Activated naive CD8-positive, alpha-beta T cell treated with anti-CD3 and anti-CD28 coated beads, Interleukin-2, amount 10 ng/mL, durations not matched to agents 7 days and 5 days (primary cell): ENCODE results near the gene SEC63. TPM values are rescaled to one million over a fixed set of nuclear protein-coding genes. Genes with fewer than 3 reads are reported as not detected.
A peak's percentile ranks its signal among the peaks of the same experiment; 100 is the strongest.
"Not testable (repeated sequence)": the region's sequence is repeated elsewhere in the genome, so short reads cannot be mapped to it uniquely, and the experiment has no call there.

Source experiments
- ATAC-seq: fragments of 150-1000 bp; cut with Tn5 transposase; one replicate; pipeline ENCODE4 v1.10.0; 2021; ENCODE audit warnings: low read depth, moderate library complexity
- POLR2A ChIA-PET: fragments of 350-600 bp; sonication (Branson Sonifier 250); formaldehyde crosslinking; loops from one replicate; lab custom pipeline; 2021; ENCODE audit warnings: antibody characterized with exemption; lab: Charles Lee
- DNase-seq: peaks from one replicate; pipeline ENCODE4 v3.0.0; 2021
- H3K27ac Mint-ChIP-seq: one replicate; pipeline ENCODE4 v1.8.0; 2022; ENCODE audit warnings: mild to moderate bottlenecking, mixed read lengths
- H3K27me3 Mint-ChIP-seq: one replicate; pipeline ENCODE4 v1.8.0; 2022; ENCODE audit warnings: mild to moderate bottlenecking, moderate library complexity, mixed read lengths
- H3K36me3 Mint-ChIP-seq: one replicate; pipeline ENCODE4 v1.8.0; 2021; ENCODE audit warnings: mild to moderate bottlenecking, mixed read lengths
- H3K4me1 Mint-ChIP-seq: one replicate; pipeline ENCODE4 v1.8.0; 2021; ENCODE audit warnings: mixed read lengths
- H3K4me3 Mint-ChIP-seq: one replicate; pipeline ENCODE4 v1.8.0; 2022; ENCODE audit warnings: mild to moderate bottlenecking, moderate library complexity, mixed read lengths
- H3K9me3 Mint-ChIP-seq: one replicate; pipeline ENCODE4 v1.8.0; 2021; ENCODE audit warnings: mixed read lengths
- total RNA-seq, 2 experiments: library from RNA; stranded (reverse); gene quantifications; one replicate each; pipeline ENCODE4 v1.2.3, GENCODE V29; 2021

The SEC63 gene
- total RNA-seq, 2 experiments from 2014 or later: 64.7 to 69.2 TPM

- ATAC-seq (no peak), DNase-seq (no peak)
- POLR2A ChIA-PET: no interaction called here
- no peaks in the 10 kb centered on the region for H3K4me1 Mint-ChIP-seq
- no peaks in the 10 kb centered on the region for H3K36me3 Mint-ChIP-seq
- no peaks in the 10 kb centered on the region for H3K27me3 Mint-ChIP-seq
- H3K9me3 Mint-ChIP-seq: no peaks in the 10 kb centered on the region
- H3K27ac Mint-ChIP-seq: no peak overlapping the region
- no peak overlapping the region for H3K4me3 Mint-ChIP-seq
These were observed 4.7 kb upstream of the SEC63 start for GRCh38 chr6:107962723-107963122.

- H3K27me3 Mint-ChIP-seq: no peaks in the 10 kb centered on the region
- ATAC-seq (no peak), DNase-seq (no peak)
- H3K27ac Mint-ChIP-seq: no peak overlapping the region
- no peak overlapping the region for H3K4me3 Mint-ChIP-seq
- H3K4me1 Mint-ChIP-seq: peaks cover 18% of the 10 kb centered on the region
- POLR2A ChIA-PET: no interaction called here
- H3K36me3 Mint-ChIP-seq: peaks cover 5% of the 10 kb centered on the region
- H3K9me3 Mint-ChIP-seq: no peaks in the 10 kb centered on the region
These were observed 1.4 kb upstream of the SEC63 start for GRCh38 chr6:107959392-107959791.

DNA sequence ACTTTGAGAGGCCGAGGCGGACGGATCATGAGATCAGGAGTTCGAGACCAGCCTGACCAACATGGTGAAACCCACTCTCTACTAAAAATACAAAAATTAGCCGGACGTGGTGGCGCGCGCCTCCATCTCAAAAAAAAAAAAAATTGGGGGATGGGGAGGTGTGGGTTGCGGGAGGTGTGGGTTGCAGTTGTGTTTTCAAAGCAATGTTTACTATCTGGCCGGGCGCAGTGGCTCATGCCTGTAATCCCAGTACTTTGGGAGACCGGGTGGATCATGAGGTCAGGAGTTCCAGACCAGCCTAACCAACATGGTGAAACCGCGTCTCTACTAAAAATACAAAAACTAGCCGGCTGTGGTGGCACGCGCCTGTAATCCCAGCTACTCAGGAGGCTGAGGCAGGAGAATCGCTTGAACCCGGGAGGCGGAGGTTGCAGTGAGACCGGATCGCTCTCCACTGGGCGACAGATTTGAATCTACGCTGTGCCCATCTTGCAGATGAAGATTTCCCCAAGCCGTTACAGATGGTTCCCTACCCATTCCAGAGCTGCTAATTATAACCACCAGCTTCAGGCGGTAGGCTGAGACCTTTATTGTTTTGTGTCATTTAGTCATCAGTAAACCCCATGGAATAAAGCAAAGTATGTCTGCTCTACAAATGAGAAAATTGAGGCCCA, 818 bp upstream of the SEC63 start:
- not testable (repeated sequence) for H3K27me3 Mint-ChIP-seq, ATAC-seq, DNase-seq, H3K36me3 Mint-ChIP-seq, H3K9me3 Mint-ChIP-seq
- Mint-ChIP-seq H3K4me3 (peak overlapping the region; percentile 95), H3K4me1 (peaks cover 18% of the 10 kb centered on the region), H3K27ac (peak overlapping the region; percentile 95)
- POLR2A ChIA-PET: interaction anchor here (0.7 kb wide), 1 partner anchor 63 kb away, joined by 3 read pairs; no protein-coding TSS in a partner anchor

DNA sequence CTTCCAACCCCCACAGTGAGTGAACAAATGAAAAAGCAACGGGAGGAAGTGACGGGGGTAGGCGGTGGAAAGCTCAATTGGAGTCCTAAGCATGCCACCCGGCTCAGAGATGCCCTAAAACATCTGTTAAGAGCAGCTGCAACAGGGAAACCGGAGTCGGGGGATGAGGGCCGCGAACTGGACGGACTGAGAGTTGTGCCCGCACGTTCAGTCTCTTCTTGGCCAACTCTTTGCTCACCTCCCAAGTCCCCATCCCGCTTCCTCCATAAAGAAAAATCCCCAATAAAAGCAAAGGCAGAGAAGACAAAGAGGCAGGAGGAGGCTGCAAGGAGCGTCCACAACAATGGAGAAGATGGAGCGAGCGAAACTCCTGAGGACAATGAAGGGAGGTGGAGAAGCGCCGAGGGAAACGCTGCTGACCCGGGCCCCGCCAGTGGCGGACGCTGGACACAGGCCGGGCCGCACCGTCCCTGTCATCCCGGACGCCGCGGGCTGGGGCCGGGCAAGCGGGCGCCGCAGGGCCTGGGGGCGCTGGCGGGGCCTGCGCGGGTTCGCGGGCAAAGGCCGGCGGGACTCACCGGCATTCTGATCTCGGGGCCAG, 600 bp downstream of the SEC63 start:
- Mint-ChIP-seq H3K36me3 (peaks cover 5% of the 10 kb centered on the region), H3K27ac (peak overlapping the region; percentile 97), H3K27me3 (no peaks in the 10 kb centered on the region), H3K4me1 (peaks cover 18% of the 10 kb centered on the region), H3K4me3 (peak overlapping the region; percentile 95), H3K9me3 (no peaks in the 10 kb centered on the region)
- ATAC-seq (peak; percentile 40), DNase-seq (peak; percentile 61)
- POLR2A ChIA-PET: interaction anchor here (0.6 to 1.6 kb wide), 11 partner anchors 9 to 1138 kb away, joined by 3 to 6 read pairs (median 3); partner anchors contain the start of genes AFG1L, CEP57L1, SCML4 and SESN1

DNA sequence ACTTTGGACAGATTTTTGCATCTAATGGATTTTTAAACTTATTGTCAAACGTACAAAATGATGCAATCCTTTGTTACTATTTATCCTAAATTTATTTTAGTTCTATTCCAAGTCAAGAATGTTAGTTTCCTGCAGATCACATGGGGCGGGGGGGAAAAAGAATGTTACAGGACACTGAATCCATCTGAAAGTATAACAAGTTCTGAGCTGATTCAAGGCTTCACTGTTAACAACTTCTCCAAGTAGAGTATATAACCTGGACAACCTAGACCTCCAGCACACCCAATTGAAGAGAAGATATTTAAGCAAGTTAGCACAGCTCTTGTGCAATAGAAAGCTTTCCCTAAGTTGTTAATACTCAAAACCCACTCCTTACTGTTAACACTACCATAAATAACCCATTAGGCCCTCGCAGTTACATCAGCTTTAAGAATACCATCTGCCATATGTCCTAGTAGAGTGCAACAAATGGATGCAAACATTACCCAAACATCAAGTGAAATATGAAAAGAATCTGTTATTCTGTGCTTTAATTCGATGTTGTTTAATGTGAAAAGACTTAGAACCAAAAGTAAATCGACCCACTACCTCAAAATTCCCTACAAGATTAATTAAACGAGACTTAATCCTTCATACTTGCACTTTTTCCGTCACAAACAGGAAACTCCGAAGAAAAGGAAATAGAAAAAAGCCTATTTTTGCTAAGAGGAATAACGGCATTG, 1.3 kb downstream of the SEC63 start:
- Mint-ChIP-seq H3K4me1 (peaks cover 18% of the 10 kb centered on the region), H3K36me3 (peaks cover 5% of the 10 kb centered on the region), H3K9me3 (no peaks in the 10 kb centered on the region), H3K27me3 (no peaks in the 10 kb centered on the region), H3K27ac (peak overlapping the region; percentile 97), H3K4me3 (peak overlapping the region; percentile 94)
- POLR2A ChIA-PET: interaction anchor here (0.6 to 1.6 kb wide), 11 partner anchors 9 to 1138 kb away, joined by 3 to 6 read pairs (median 3); partner anchors contain the start of genes AFG1L, CEP57L1, SCML4 and SESN1
- no peak for ATAC-seq
- DNase-seq: no peak

DNA sequence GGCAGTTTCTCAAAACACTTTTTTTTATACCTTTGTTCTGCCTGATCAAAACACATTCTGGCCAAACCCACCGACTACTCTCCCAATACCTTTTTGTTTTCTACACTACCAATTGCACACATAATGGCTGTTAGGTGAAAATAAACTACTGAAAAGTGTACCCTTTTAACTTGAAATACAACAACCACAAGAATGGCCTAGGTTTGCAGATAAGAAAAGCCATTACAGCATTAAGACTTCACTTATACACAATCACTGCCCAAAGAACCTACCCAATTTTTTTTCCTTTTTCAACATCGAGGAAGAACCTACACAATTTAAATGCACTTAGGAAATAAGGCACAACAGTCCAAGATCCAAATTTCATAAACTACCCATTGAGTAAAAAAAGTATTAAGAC, 1.8 kb downstream of the SEC63 start:
- ATAC-seq (no peak), DNase-seq (no peak)
- Mint-ChIP-seq H3K4me1 (peaks cover 18% of the 10 kb centered on the region), H3K9me3 (no peaks in the 10 kb centered on the region), H3K36me3 (peaks cover 5% of the 10 kb centered on the region), H3K27me3 (no peaks in the 10 kb centered on the region), H3K4me3 (peak overlapping the region; percentile 94), H3K27ac (peak overlapping the region; percentile 97)
- POLR2A ChIA-PET: interaction anchor here (0.6 to 1.6 kb wide), 4 partner anchors 8 to 136 kb away, joined by 3 to 6 read pairs (median 4); partner anchors contain the start of gene SCML4

DNA sequence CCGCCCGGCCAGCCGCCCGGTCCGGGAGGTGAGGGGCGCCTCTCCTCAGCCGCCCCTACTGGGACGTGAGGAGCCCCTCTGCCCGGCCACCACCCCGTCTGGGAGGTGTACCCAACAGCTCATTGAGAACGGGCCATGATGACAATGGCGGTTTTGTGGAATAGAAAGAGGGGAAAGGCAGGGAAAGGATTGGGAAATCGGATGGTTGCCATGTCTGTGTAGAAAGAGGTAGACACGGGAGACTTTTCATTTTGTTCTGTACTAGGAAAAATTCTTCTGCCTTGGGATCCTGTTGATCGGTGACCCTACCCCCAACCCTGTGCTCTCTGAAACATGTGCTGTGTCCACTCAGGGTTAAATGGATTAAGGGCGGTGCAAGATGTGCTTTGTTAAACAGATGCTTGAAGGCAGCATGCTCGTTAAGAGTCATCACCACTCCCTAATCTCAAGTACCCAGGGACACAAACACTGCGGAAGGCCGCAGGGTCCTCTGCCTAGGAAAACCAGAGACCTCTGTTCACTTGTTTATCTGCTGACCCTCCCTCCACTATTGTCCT, 4.1 kb downstream of the SEC63 start:
- peaks cover 21% of the 10 kb centered on the region for H3K4me1 Mint-ChIP-seq

DNA sequence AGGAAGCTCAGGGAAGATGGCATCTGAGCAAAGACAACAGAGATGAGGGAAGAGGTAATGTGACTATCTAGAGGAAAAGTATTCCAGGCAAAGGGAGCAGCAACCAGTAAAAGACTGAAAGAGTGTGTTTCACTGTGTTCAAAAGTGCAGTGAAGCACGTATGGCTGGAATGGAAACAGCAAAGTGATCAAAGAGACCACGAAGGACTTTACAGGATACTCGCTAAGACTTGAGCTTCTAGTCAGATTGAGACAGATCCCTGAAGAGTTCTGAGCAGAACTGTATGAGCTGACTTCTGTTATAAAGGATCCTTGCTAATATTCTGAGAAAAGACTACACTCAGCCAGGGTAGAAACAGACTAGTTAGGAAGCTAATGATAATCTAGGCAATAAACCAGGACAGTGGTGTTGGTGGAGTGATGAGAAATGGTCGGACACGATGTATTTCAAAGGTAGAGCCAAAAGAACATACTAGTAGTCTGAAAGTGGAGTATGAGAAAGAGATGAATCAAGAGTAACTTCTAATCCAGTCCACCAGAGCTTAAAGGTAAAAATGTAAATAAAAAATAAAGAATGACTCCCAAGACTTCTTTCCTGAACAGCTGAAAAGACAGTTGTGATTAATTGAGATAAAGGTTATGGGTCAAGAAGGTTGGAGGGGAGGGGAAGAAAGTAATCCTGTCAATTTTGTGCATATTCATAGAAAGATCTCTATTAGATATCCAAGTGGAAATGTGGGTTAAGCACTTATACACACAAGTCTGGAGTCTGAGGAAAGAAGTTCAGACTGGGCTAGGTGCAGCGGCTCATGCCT, 14.2 kb downstream of the SEC63 start:
- H3K9me3 Mint-ChIP-seq: no peaks in the 10 kb centered on the region
- peaks cover 27% of the 10 kb centered on the region for H3K4me1 Mint-ChIP-seq
- H3K27ac Mint-ChIP-seq: no peak overlapping the region
- no peaks in the 10 kb centered on the region for H3K27me3 Mint-ChIP-seq
- no peak for DNase-seq
- POLR2A ChIA-PET: no interaction called here
- peaks cover 20% of the 10 kb centered on the region for H3K36me3 Mint-ChIP-seq
- peak; percentile 80 for ATAC-seq
- H3K4me3 Mint-ChIP-seq: no peak overlapping the region

More for the DNA sequence above, 4.1 kb downstream of the SEC63 start:
- H3K4me3 Mint-ChIP-seq, H3K9me3 Mint-ChIP-seq, H3K27ac Mint-ChIP-seq, H3K27me3 Mint-ChIP-seq, ATAC-seq, H3K36me3 Mint-ChIP-seq, DNase-seq: not testable (repeated sequence)
- POLR2A ChIA-PET: interaction anchor here (0.8 kb wide), 1 partner anchor 20 kb away, joined by 3 read pairs; no protein-coding TSS in a partner anchor

- peaks cover 14% of the 10 kb centered on the region for H3K36me3 Mint-ChIP-seq
- H3K27ac Mint-ChIP-seq: no peak overlapping the region
- POLR2A ChIA-PET: no interaction called here
- H3K4me1 Mint-ChIP-seq: peaks cover 18% of the 10 kb centered on the region
- no peak overlapping the region for H3K4me3 Mint-ChIP-seq
- DNase-seq (no peak), ATAC-seq (no peak)
- no peaks in the 10 kb centered on the region for H3K9me3 Mint-ChIP-seq
- no peaks in the 10 kb centered on the region for H3K27me3 Mint-ChIP-seq
These were observed 15.9 kb downstream of the SEC63 start for GRCh38 chr6:107942142-107942541.

GRCh38 chr6:107941627-107942026, 16.4 kb downstream of the SEC63 start:
- no peak overlapping the region for H3K4me3 Mint-ChIP-seq
- no peaks in the 10 kb centered on the region for H3K9me3 Mint-ChIP-seq
- H3K36me3 Mint-ChIP-seq: peaks cover 16% of the 10 kb centered on the region
- H3K27me3 Mint-ChIP-seq: no peaks in the 10 kb centered on the region
- H3K27ac Mint-ChIP-seq: no peak overlapping the region
- ATAC-seq (no peak), DNase-seq (no peak)
- POLR2A ChIA-PET: no interaction called here
- H3K4me1 Mint-ChIP-seq: peaks cover 18% of the 10 kb centered on the region

- H3K36me3 Mint-ChIP-seq: peaks cover 16% of the 10 kb centered on the region
- H3K4me3 Mint-ChIP-seq: no peak overlapping the region
- peaks cover 18% of the 10 kb centered on the region for H3K4me1 Mint-ChIP-seq
- ATAC-seq (no peak), DNase-seq (no peak)
- no peaks in the 10 kb centered on the region for H3K27me3 Mint-ChIP-seq
- POLR2A ChIA-PET: no interaction called here
- no peaks in the 10 kb centered on the region for H3K9me3 Mint-ChIP-seq
- H3K27ac Mint-ChIP-seq: no peak overlapping the region
These were observed 16.8 kb downstream of the SEC63 start for GRCh38 chr6:107941199-107941598.

DNA sequence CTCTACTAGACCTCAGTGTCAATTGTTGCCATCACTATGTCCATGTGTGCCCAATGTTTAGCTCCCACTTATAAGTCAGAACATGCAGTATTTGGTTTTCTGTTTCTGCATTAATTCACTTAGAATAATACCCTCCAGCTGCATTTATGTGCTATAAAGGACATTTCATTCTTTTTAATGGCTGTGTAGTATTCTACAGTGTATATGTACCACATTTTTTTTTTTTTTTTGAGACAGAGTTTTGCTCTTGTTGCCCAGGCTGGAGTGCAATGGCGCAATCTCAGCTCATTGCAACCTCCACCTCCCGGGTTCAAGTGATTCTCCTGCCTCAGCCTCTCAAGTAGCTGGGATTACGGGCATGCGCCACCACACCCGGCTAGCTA, 21.1 kb downstream of the SEC63 start:
- ATAC-seq, H3K9me3 Mint-ChIP-seq, H3K27ac Mint-ChIP-seq, H3K4me1 Mint-ChIP-seq, H3K4me3 Mint-ChIP-seq, H3K27me3 Mint-ChIP-seq, POLR2A ChIA-PET, DNase-seq: not testable (repeated sequence)
- H3K36me3 Mint-ChIP-seq: peaks cover 32% of the 10 kb centered on the region
